H1 (cell line): ENCODE measurements around the gene MCF2L. TPM values are rescaled to one million over a fixed set of nuclear protein-coding genes. Genes with fewer than 3 reads are reported as not detected.

Experiments used
- CTCF ChIA-PET: fragments of 300-600 bp; sonication (Branson Sonifier 250); formaldehyde crosslinking; loops from one replicate; lab custom pipeline; 2021; ENCODE audit not compliant: partially characterized antibody; lab: Charles Lee
- POLR2A ChIA-PET: fragments of 300-600 bp; sonication (Branson Sonifier 250); formaldehyde crosslinking; loops from one replicate; lab custom pipeline; 2021; ENCODE audit warnings: inconsistent platforms; ENCODE audit not compliant: partially characterized antibody; lab: Charles Lee
- DNase-seq, 2 experiments: peaks; one replicate each; pipeline versions ENCODE4 v3.0.0 to v3.0.0-alpha.2; 2010 to 2022; ENCODE audit warnings: low spot score in 2 of 2, low read depth in 1 of 2, mixed read lengths in 1 of 2
- FAIRE-seq: peaks from 2 replicates; lab custom pipeline; 2011; peaks lifted over from hg19 to GRCh38; lab: Jason Lieb, UNC
- H2AFZ ChIP-seq: 2 replicates; pipeline ENCODE4 v1.8.1; 2012; ENCODE audit warnings: low read length, inconsistent platforms
- H2AK5ac ChIP-seq: 2 replicates; pipeline ENCODE4 v1.6.1; 2013; ENCODE audit warnings: low read depth, low read length
- H2BK120ac ChIP-seq: replicated peaks from 2 replicates; pipeline ENCODE3; 2013; ENCODE audit warnings: low read depth, low read length, inconsistent platforms
- H2BK12ac ChIP-seq: 2 replicates; pipeline ENCODE4 v1.6.1; 2013; ENCODE audit warnings: low read depth, low read length
- H2BK15ac ChIP-seq: 2 replicates; pipeline ENCODE4 v1.6.1; 2013; ENCODE audit warnings: low read length
- H2BK20ac ChIP-seq: 2 replicates; pipeline ENCODE4 v1.6.1; 2013; ENCODE audit warnings: low read length
- H2BK5ac ChIP-seq: 2 replicates; pipeline ENCODE4 v1.6.1; 2013; ENCODE audit warnings: low read depth, low read length
- H3K14ac ChIP-seq: 2 replicates; pipeline ENCODE4 v1.6.1; 2013; ENCODE audit warnings: inconsistent platforms; ENCODE audit not compliant: insufficient read length
- H3K18ac ChIP-seq: 2 replicates; pipeline ENCODE4 v1.6.1; 2013; ENCODE audit warnings: low read length; ENCODE audit errors: extremely low read depth
- H3K23ac ChIP-seq: 2 replicates; pipeline ENCODE4 v1.6.1; 2013; ENCODE audit warnings: inconsistent platforms; ENCODE audit not compliant: insufficient read length
- H3K23me2 ChIP-seq: 2 replicates; pipeline ENCODE4 v1.6.1; 2013; ENCODE audit warnings: low read depth, low read length
- H3K27ac ChIP-seq: 2 replicates; pipeline ENCODE4 v1.6.1; 2011; ENCODE audit warnings: low read depth, low read length, inconsistent platforms
- H3K27me3 ChIP-seq, 4 experiments: replicated peaks in 1 of 4; 1 replicate in 1 of 4; 2 replicates in 3 of 4; pipeline versions ENCODE4 v1.6.1 to v1.8.1; 2011 to 2013; ENCODE audit warnings: low read length in 3 of 4, mild to moderate bottlenecking in 3 of 4, inconsistent platforms in 2 of 4, mixed read lengths in 2 of 4, moderate library complexity in 1 of 4; ENCODE audit not compliant: control insufficient read depth in 3 of 4, insufficient read depth in 3 of 4; ENCODE audit errors: extremely low read depth in 1 of 4
- H3K36me3 ChIP-seq, 4 experiments: 2 replicates each; pipeline versions ENCODE4 v1.6.1 to v1.8.1; 2011 to 2013; ENCODE audit warnings: mild to moderate bottlenecking in 4 of 4, low read length in 3 of 4, moderate library complexity in 2 of 4, control low read depth in 1 of 4, inconsistent platforms in 1 of 4; ENCODE audit not compliant: insufficient read depth in 4 of 4, control insufficient read depth in 2 of 4
- H3K4ac ChIP-seq: replicated peaks from 2 replicates; pipeline ENCODE3; 2013; ENCODE audit warnings: low read length, low read depth, mixed read lengths, inconsistent platforms; ENCODE audit not compliant: insufficient read length
- H3K4me1 ChIP-seq, 4 experiments: replicated peaks in 1 of 4; 1 replicate in 1 of 4; 2 replicates in 3 of 4; pipeline versions ENCODE4 v1.6.1 to v1.8.1; 2011 to 2013; ENCODE audit warnings: low read length in 3 of 4, inconsistent platforms in 2 of 4, mixed read lengths in 1 of 4; ENCODE audit not compliant: insufficient read depth in 4 of 4, control insufficient read depth in 3 of 4
- H3K4me2 ChIP-seq, 2 experiments: 2 replicates each; pipeline versions ENCODE4 v1.6.1 to v1.8.1; 2011 to 2013; ENCODE audit warnings: low read depth in 2 of 2, low read length in 2 of 2, control low read depth in 1 of 2, inconsistent platforms in 1 of 2, mild to moderate bottlenecking in 1 of 2; ENCODE audit not compliant: insufficient read depth in 1 of 2
- H3K4me3 ChIP-seq, 4 experiments: fragments of 200-600, 300-600 bp in 1 of 4; sonication (generic), shearing (Covaris generic), sonication (Bioruptor Twin) in 1 of 4; 2 replicates each; pipeline versions ENCODE4 v1.5.1 to v1.8.1; 2011 to 2016; ENCODE audit warnings: low read length in 4 of 4, low read depth in 3 of 4, control low read depth in 2 of 4, inconsistent platforms in 2 of 4, mild to moderate bottlenecking in 2 of 4, mixed read lengths in 1 of 4, moderate library complexity in 1 of 4; ENCODE audit not compliant: insufficient read depth in 2 of 4; ENCODE audit errors: extremely low read depth in 1 of 4
- H3K56ac ChIP-seq: replicated peaks from 2 replicates; pipeline ENCODE3; 2013; ENCODE audit warnings: low read depth, mild to moderate bottlenecking, mixed read lengths, low read length, inconsistent platforms; ENCODE audit not compliant: insufficient read length
- H3K79me1 ChIP-seq: 2 replicates; pipeline ENCODE4 v1.6.1; 2013; ENCODE audit warnings: low read depth, low read length, control low read depth
- H3K79me2 ChIP-seq, 2 experiments: 2 replicates each; pipeline versions ENCODE4 v1.6.1 to v1.8.1; 2012 to 2013; ENCODE audit warnings: low read length in 2 of 2, mild to moderate bottlenecking in 2 of 2, inconsistent platforms in 1 of 2; ENCODE audit not compliant: insufficient read depth in 2 of 2, control insufficient read depth in 1 of 2
- H3K9ac ChIP-seq, 4 experiments: replicated peaks in 1 of 4; 1 replicate in 1 of 4; 2 replicates in 3 of 4; pipeline versions ENCODE4 v1.6.1 to v1.8.1; 2011 to 2013; ENCODE audit warnings: low read depth in 3 of 4, low read length in 3 of 4, control low read depth in 2 of 4, mild to moderate bottlenecking in 2 of 4, moderate library complexity in 2 of 4, inconsistent platforms in 1 of 4; ENCODE audit errors: extremely low read depth in 1 of 4
- H3K9me3 ChIP-seq, 2 experiments: 2 replicates each; pipeline versions ENCODE4 v1.6.1 to v1.8.1; 2012 to 2013; ENCODE audit warnings: mild to moderate bottlenecking in 2 of 2, moderate library complexity in 2 of 2, control low read depth in 1 of 2, inconsistent platforms in 1 of 2, low read depth in 1 of 2, low read length in 1 of 2, mixed read lengths in 1 of 2; ENCODE audit not compliant: insufficient read depth in 2 of 2
- H4K20me1 ChIP-seq, 2 experiments: replicated peaks in 1 of 2; 2 replicates each; pipeline versions ENCODE3 to v1.8.1; 2011 to 2013; ENCODE audit warnings: inconsistent platforms in 2 of 2, low read length in 2 of 2, mild to moderate bottlenecking in 1 of 2; ENCODE audit not compliant: insufficient read depth in 2 of 2, control insufficient read depth in 1 of 2
- H4K5ac ChIP-seq: 2 replicates; pipeline ENCODE4 v1.6.1; 2013; ENCODE audit warnings: low read length, low read depth, mixed read lengths, inconsistent platforms; ENCODE audit not compliant: insufficient read length
- H4K8ac ChIP-seq: 2 replicates; pipeline ENCODE4 v1.8.0; 2013; ENCODE audit warnings: mild to moderate bottlenecking, moderate library complexity, low read length, inconsistent platforms; ENCODE audit not compliant: insufficient read depth; ENCODE audit errors: extremely low read depth
- H4K91ac ChIP-seq: replicated peaks from 2 replicates; pipeline ENCODE3; 2013; ENCODE audit warnings: low read length, mixed read lengths, inconsistent platforms; ENCODE audit not compliant: insufficient read length
- ASH2L ChIP-seq: fragments of 200-600, 300-600 bp; sonication (generic); IDR thresholded peaks from one replicate; pipeline ENCODE4 v1.7.1; 2017; ENCODE audit warnings: low read length
- CHD1 ChIP-seq: IDR thresholded peaks from 2 replicates; pipeline ENCODE4 v1.6.1; 2012; ENCODE audit warnings: low read depth, low read length, improper control_type of control experiment
- KDM4A ChIP-seq: IDR thresholded peaks from one replicate; pipeline ENCODE4 v1.7.1; 2012; ENCODE audit warnings: low read depth, mild to moderate bottlenecking, moderate library complexity, low read length, inconsistent platforms; ENCODE audit not compliant: severe bottlenecking
- NANOG ChIP-seq: IDR thresholded peaks from 2 replicates; pipeline ENCODE4 v1.6.1; 2011; ENCODE audit warnings: low read length, low read depth, mild to moderate bottlenecking, inconsistent platforms; ENCODE audit not compliant: insufficient read depth, poor library complexity, severe bottlenecking
- RFX5 ChIP-seq: IDR thresholded peaks from 2 replicates; pipeline ENCODE4 v1.6.1; 2011; ENCODE audit warnings: low read depth, low read length, improper control_type of control experiment, borderline replicate concordance
- SIX5 ChIP-seq: IDR thresholded peaks from 2 replicates; pipeline ENCODE4 v1.6.1; 2011; ENCODE audit warnings: mild to moderate bottlenecking, low read depth, low read length
- TBP ChIP-seq: IDR thresholded peaks from 2 replicates; pipeline ENCODE4 v1.6.1; 2011; ENCODE audit warnings: low read depth, low read length, improper control_type of control experiment
- WGBS, 2 experiments: shearing (Covaris generic) in 1 of 2; methylation state at CpG; one replicate each; pipeline versions ENCODE4 v1.1.6 to v1.1.7; 2013 to 2015; ENCODE audit warnings: low lambda C conversion rate in 2 of 2, mixed read lengths in 2 of 2, inconsistent platforms in 1 of 2, low coverage in 1 of 2, missing lambda C conversion rate in 1 of 2; ENCODE audit not compliant: insufficient replicate concordance in 2 of 2, insufficient coverage in 1 of 2, insufficient read length in 1 of 2; ENCODE audit errors: extremely low coverage in 1 of 2, missing lambda C conversion rate in 1 of 2; 5-methylcytosine and 5-hydroxymethylcytosine counted together
- polyA plus RNA-seq, 7 experiments: library from polyadenylated mRNA; depleted of rRNA in 3 of 7; stranded (reverse) in 5 of 7; unstranded in 2 of 7; fragments of >200 nt in 5 of 7; fragments of 200-250 nt in 2 of 7; gene quantifications; 1 replicate in 5 of 7; 2 replicates in 1 of 7; 4 replicates in 1 of 7; pipeline versions ENCODE4 v1.2.1 to v1.2.3, GENCODE V29; 2011 to 2013; ENCODE audit warnings: missing spikeins in 2 of 7, mixed read lengths in 2 of 7
- total RNA-seq: library from RNA; stranded (reverse); fragmentation: NEBNext Ultra II Directional; extraction: Animal tissue kit (Norgen Biotek cat#: 25700); gene quantifications from 2 replicates; pipeline ENCODE4 v1.2.1, GENCODE V29; 2021

Gene MCF2L
- total and polyA plus RNA-seq, 2 of the 8 experiments (the other 6 are each of a cell fraction or from before 2014, with no cell fraction given) = 10.1 to 24.4 TPM

- no peak overlapping the region for H3K27ac ChIP-seq
- no peak overlapping the region for H3K4me2 ChIP-seq
- no peak overlapping the region for H3K23ac ChIP-seq
- no peak for FAIRE-seq
- H2BK12ac ChIP-seq = no peak overlapping the region
- H3K14ac ChIP-seq = no peak overlapping the region
- no peak overlapping the region for H2BK20ac ChIP-seq
- H3K79me2 ChIP-seq = no peaks in the 10 kb centered on the region
- no peaks in the 10 kb centered on the region; a peak in 1 of 8 replicates for H3K36me3 ChIP-seq
- no peak overlapping the region for H2BK120ac ChIP-seq
- TF ChIP-seq SIX5 (no peak), KDM4A (no peak), CHD1 (no peak), RFX5 (no peak), TBP (no peak), ASH2L (no peak), NANOG (no peak)
- H3K9me3 ChIP-seq = peaks cover 4 to 6% of the 10 kb centered on the region in 2 experiments; a peak in 2 of 4 replicates
- CTCF ChIA-PET = interaction anchor here (0.6 to 2.4 kb wide), 3 partner anchors 18 to 88 kb away, joined by 3 to 6 read pairs (median 6); no protein-coding TSS in a partner anchor
- H2BK15ac ChIP-seq = no peak overlapping the region
- no peak overlapping the region for H2AFZ ChIP-seq
- peaks cover 0 to 10% (median 7%) of the 10 kb centered on the region in 4 experiments; a peak in 5 of 7 replicates for H3K4me1 ChIP-seq
- H4K5ac ChIP-seq = no peak overlapping the region
- 90% methylated on average over 41 of the region's 42 CpGs; no CpG with 5 or more reads in 1 of the 2 experiments for WGBS, 2 experiments
- H4K8ac ChIP-seq = peak overlapping the region; percentile 42; the same call in 1 of the 2 replicates
- H4K20me1 ChIP-seq = peaks cover 0 to 4% of the 10 kb centered on the region in 2 experiments
- no peak overlapping the region for H3K4ac ChIP-seq
- H3K9ac ChIP-seq = no peak overlapping the region
- peak in 1 of 2 experiments; percentile 41 for DNase-seq
- POLR2A ChIA-PET = interaction anchor here (1.7 kb wide), 1 partner anchor 29 kb away, joined by 5 read pairs; no protein-coding TSS in a partner anchor
- H3K27me3 ChIP-seq = no peaks in the 10 kb centered on the region; a peak in 2 of 7 replicates
- H2BK5ac ChIP-seq = no peak overlapping the region
- no peak overlapping the region for H3K18ac ChIP-seq
- H4K91ac ChIP-seq = no peak overlapping the region
- H3K23me2 ChIP-seq = no peaks in the 10 kb centered on the region
- no peak overlapping the region for H3K56ac ChIP-seq
- H3K79me1 ChIP-seq = no peaks in the 10 kb centered on the region
- H3K4me3 ChIP-seq = no peak overlapping the region
- H2AK5ac ChIP-seq = no peak overlapping the region
These were observed 149.4 kb downstream of the MCF2L start for GRCh38 chr13:113118261-113119021.
